Neuron (in vitro differentiated cells): ENCODE measurements around the gene PPP6R2.

Source experiments
- H2AFZ ChIP-seq: one replicate; pipeline ENCODE4 v1.6.1; 2013; ENCODE audit warnings: low read depth, mild to moderate bottlenecking, inconsistent platforms, low read length, moderate library complexity
- H3K27me3 ChIP-seq: one replicate; pipeline ENCODE4 v1.6.1; 2013; ENCODE audit warnings: low read length; ENCODE audit not compliant: insufficient read depth
- H3K36me3 ChIP-seq: one replicate; pipeline ENCODE4 v1.6.1; 2013; ENCODE audit warnings: low read length; ENCODE audit not compliant: insufficient read depth
- H3K4me1 ChIP-seq: one replicate; pipeline ENCODE4 v1.6.1; 2013; ENCODE audit warnings: low read length; ENCODE audit not compliant: insufficient read depth
- H3K4me3 ChIP-seq: 2 replicates; pipeline ENCODE4 v1.5.1; 2013; ENCODE audit warnings: mild to moderate bottlenecking, low read length, moderate library complexity
- H3K9me3 ChIP-seq: one replicate; pipeline ENCODE4 v1.6.1; 2013; ENCODE audit warnings: low read length

The PPP6R2 gene

DNA sequence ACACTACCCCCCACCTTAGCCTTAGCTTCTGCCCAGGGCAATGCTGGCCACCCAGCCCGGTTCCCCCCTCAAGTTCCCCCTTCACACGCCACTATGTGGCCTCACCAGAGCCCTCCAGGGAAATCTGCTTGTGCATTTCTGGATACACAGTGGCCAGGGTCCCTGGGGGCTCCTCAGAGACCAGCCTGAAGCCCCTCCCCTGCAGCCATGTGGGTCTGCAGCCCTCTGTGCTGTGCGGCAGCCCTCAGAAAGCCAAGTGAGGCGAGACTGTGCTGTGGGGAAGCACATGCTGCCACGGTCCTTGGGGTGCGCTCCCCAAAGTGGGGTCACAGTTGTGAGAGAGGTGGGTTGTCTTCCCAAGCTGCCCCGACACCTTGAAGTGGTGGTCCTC, 33.5 kb upstream of the PPP6R2 start:
- Histone ChIP-seq H3K4me3 (no peak overlapping the region), H3K27me3 (no peaks in the 10 kb centered on the region), H2AFZ (no peak overlapping the region), H3K36me3 (peaks cover 9% of the 10 kb centered on the region), H3K9me3 (no peaks in the 10 kb centered on the region), H3K4me1 (peaks cover 36% of the 10 kb centered on the region)

DNA sequence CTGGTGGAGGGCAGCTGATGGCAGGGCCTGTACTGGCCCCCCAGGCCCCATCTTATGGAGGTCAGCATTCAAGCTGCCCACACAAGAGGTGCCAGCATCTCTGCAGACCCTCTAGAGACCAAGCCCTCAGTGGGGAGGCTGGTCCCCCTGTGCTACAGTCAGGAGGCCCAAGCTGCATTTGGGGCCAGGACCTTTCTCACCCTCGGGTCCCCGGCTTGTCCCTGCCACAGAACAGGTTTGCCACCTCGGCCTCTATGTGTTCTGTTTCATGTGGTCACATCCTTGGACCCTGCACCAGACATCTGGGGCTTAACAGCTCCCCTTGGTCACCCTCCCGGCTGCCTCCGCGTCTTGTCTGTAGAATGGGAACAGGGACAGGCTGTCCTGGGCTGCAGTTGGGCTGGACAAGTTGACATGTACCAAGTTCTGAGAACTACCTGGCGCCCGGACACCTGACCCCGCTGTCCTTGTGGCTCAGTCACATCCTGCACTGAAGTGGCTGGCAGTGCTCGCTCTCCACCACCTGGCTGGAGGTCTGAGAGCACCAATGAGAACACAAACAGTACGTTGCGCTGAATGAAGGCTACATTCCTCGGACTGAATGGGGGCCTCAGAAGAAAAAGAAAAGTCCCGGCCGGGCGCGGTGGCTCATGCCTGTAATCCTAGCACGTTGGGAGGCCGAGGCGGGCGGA, 33.0 kb upstream of the PPP6R2 start:
- Histone ChIP-seq H3K36me3 (peaks cover 9% of the 10 kb centered on the region), H3K4me1 (peaks cover 30% of the 10 kb centered on the region), H3K4me3 (no peak overlapping the region), H3K27me3 (no peaks in the 10 kb centered on the region), H3K9me3 (no peaks in the 10 kb centered on the region), H2AFZ (no peak overlapping the region)

DNA sequence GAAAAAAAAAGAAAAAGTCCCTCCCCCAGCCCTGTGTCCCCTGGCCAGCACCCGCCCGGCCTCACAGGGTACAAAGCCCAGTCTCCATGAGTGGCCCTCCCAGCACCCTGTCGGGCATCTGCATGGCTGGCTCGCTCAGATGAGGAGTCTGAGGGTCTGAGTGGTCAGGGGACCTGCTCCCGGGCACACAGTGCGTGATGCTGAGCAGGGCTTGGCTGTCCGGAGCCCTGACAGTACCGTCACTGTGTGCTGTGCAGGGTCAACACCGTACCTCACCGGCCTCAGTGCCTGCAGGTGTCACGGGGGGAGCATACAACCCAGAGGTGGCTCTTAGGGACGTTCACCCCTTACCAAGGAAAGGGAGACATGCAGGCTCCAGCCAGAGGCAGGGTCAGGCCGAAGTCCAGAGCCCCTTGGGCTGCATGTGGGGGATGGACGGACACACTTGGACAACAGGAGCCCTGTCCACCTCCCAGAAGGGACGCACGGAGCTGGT, 32.1 kb upstream of the PPP6R2 start:
- H3K4me1 ChIP-seq: peaks cover 22% of the 10 kb centered on the region
- H3K4me3 ChIP-seq: no peak overlapping the region
- H2AFZ ChIP-seq: no peak overlapping the region
- no peaks in the 10 kb centered on the region for H3K27me3 ChIP-seq
- no peaks in the 10 kb centered on the region for H3K9me3 ChIP-seq
- H3K36me3 ChIP-seq: peaks cover 9% of the 10 kb centered on the region

DNA sequence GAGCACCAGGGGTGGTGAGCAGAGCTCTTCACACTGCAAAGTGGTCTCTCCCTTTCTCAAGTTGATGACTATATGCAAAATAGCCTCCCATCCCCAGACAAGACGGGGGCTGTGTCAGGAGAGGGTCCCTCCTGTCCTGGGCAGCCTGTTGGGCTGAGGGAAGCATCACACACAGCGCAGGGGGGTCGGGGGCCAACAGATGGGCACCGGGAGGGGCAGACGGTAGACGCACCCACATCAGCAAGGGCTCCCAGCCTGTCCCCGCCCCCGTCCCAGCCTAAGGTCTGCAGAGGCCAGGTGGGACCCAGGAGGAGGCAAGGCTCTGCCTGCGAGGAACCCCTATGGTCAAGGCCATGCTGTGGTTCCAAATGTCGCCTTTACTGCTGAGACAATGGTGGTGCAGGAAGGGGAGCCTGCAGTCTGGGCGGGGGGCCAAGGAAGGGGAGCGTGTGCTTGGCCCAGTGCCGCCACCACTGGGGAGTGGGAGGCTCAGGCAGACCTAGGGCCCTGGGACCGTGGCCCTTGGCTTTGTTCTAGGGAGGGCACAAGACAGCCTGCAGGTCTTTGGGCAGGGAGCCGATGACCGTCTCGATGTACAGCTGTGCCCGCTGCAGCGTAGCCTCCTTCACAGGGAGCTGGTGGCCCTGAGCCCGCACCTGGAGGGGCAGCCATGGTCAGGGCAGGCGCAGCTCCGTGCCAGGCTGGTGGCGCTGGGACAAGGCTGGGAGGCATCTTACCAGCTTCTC, 31.3 kb upstream of the PPP6R2 start:
- H3K27me3 ChIP-seq: no peaks in the 10 kb centered on the region
- peaks cover 9% of the 10 kb centered on the region for H3K36me3 ChIP-seq
- no peaks in the 10 kb centered on the region for H3K9me3 ChIP-seq
- H2AFZ ChIP-seq: no peak overlapping the region
- peaks cover 19% of the 10 kb centered on the region for H3K4me1 ChIP-seq
- H3K4me3 ChIP-seq: no peak overlapping the region

DNA sequence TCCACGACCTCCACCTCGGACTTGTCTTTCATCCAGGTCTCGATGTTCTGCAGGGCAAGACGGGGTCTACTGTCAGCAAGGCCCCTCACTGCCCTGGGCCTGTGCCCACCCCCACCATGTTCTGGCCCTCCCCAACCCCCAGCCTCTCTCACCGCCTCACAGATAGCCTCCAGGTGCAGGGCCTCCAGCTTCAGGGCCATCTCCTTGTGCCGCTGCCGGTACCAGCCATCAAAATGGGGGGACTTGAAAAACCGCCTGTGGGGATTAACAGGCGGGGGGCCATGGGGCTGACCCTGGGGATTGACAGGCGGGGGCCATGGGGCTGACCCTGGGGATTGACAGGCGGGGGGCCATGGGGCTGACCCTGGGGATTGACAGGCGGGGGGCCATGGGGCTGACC, 30.8 kb upstream of the PPP6R2 start:
- Histone ChIP-seq H3K4me3 (no peak overlapping the region), H2AFZ (no peak overlapping the region), H3K4me1 (peaks cover 19% of the 10 kb centered on the region), H3K9me3 (no peaks in the 10 kb centered on the region), H3K36me3 (peaks cover 9% of the 10 kb centered on the region), H3K27me3 (no peaks in the 10 kb centered on the region)

DNA sequence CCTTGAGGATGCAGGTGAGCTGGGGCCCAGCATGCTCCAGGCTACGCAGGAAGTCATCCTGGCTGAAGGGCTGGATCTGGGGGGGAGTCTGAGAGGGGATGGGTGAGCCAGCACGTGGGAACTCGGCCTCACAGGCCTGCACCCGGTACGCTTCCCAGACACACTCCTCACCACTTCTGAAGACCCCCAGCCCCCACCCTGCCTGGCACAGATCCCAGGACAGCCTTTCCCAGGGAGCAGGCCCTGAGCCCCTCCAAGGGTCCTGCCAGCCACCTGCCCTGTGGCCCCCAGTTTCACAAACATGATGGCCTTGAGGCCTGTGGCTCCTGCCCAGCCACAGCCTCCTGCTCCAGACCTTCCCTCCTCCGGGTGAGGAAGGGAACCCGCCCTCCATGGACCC, 30.1 kb upstream of the PPP6R2 start:
- Histone ChIP-seq H3K36me3 (peaks cover 9% of the 10 kb centered on the region), H3K9me3 (no peaks in the 10 kb centered on the region), H3K27me3 (no peaks in the 10 kb centered on the region), H2AFZ (no peak overlapping the region), H3K4me3 (no peak overlapping the region), H3K4me1 (peaks cover 16% of the 10 kb centered on the region)

DNA sequence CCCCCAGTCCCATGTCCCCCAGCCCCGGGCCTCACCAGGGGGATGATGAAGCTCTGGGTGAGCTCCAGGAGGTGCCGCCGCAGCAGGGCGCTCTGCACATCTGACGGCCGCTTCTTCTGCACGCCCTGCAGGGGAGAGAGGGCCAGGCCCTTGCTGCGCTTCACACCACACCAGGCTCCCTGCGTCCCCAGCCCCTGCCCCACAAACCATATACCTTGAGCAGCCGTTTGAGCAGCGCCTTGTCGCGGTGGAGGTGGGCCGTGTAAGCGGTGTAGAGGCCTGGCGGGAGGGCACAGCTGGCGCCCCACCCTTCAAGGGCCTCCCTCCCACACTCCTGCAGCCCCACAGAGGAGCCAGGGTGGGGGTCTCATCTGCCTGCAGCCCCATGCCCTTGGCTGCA, 29.5 kb upstream of the PPP6R2 start:
- H3K36me3 ChIP-seq: peaks cover 9% of the 10 kb centered on the region

DNA sequence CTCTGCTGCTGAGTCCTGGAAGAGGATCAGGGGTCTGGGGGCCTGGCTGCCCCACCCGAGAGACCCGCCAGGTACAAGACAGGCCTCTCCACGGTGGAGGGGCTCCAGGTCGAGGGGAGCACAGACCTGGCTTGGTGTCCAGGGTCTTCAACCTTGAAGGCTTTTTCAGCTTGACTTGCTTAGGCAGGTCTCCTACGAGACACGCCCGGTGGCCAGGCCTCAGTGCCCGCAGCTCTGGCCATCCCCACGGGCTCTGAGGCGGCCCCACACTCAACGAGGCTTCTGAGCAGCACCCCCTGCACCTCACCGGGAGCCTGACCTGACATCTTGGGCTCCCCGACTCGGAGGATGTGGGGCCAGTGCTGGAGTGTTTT, 29.1 kb upstream of the PPP6R2 start:
- H3K9me3 ChIP-seq: no peaks in the 10 kb centered on the region
- peaks cover 9% of the 10 kb centered on the region for H3K36me3 ChIP-seq
- H3K4me3 ChIP-seq: no peak overlapping the region
- no peak overlapping the region for H2AFZ ChIP-seq
- H3K4me1 ChIP-seq: peaks cover 6% of the 10 kb centered on the region
- H3K27me3 ChIP-seq: no peaks in the 10 kb centered on the region

More for the DNA sequence above, 29.5 kb upstream of the PPP6R2 start:
- H3K27me3 ChIP-seq: no peaks in the 10 kb centered on the region
- H2AFZ ChIP-seq: no peak overlapping the region
- H3K4me1 ChIP-seq: peaks cover 10% of the 10 kb centered on the region
- no peak overlapping the region for H3K4me3 ChIP-seq
- no peaks in the 10 kb centered on the region for H3K9me3 ChIP-seq

DNA sequence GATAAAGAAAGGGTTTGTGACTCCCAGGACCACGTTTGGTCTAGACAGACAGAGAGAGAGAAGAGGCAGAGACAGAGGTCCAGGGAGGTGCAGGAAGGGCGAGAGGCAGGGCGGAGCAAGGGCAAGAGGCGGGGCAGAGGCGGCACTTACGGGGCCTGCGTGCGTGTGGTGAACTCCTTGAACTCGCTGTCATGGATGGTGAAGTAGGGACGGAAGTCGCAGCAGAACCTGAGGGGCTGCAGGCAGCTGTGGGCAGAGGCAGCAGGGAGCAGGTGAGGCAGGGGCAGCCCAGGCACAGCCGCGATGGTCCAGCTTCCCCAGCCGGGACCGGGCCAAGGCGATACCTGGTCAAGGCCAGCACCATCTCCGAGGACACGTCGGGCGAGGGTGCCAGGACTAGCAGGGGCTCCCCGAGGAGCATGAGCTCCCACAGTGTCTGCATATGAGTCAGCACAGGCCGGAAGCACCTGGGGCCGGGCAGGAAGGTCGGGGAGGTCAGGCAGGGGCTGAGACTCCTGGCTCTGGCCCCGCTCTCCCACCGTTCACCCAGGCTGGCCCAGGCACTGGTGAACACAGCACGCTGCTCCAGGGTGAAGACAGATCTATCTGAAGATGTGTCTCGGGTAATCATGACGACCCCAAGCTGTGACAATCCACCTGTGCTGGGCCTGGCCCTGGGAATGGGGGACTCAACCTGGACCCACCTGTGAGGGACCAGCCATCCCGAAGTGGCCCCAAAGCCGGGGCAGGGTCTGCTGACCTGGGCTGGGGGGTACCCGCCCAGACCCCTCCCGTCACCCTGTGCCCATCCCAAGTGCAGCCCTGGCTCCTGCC, 28.5 kb upstream of the PPP6R2 start:
- Histone ChIP-seq H3K4me1 (no peaks in the 10 kb centered on the region), H3K4me3 (no peak overlapping the region), H3K27me3 (no peaks in the 10 kb centered on the region), H3K9me3 (no peaks in the 10 kb centered on the region), H3K36me3 (peaks cover 9% of the 10 kb centered on the region), H2AFZ (no peak overlapping the region)

DNA sequence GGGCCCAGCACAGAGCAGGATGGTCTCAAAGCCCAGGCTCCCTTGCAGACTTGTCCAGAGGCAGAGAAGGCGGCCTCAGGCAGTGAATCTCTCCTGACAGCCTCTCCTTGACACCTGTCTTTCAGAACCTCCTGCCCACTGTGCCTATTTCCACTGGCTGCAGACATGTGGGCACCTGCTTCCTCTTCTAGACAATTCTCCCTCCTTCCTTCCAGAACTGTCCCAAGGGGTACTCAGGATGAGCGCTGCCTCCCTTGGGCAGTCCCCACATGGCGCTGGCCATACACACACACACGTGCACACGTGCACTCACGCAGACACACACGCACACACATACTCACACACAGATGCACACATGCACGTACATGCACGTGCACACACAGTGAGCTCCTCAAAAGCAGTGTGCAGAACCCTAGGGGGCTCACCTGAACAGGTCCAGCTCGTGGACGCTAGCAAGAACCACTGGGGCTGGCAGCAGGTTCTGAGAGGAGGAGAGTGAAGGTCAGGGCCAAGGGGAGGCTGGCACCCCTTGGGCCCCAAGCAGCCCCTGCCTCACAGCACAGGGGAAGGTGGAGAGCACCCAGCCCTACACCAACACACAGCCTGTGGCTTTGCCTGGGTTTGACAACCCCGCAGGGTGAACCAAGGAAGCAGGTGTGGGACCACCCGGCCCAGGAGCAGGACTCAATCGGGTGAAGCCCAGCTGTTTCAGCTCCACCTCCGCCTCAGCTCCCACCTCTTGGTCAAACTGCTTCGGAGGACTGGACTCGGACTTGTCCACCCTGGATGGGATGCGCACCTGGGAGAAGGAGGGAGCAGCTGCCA, 27.6 kb upstream of the PPP6R2 start:
- peaks cover 9% of the 10 kb centered on the region for H3K36me3 ChIP-seq
- no peaks in the 10 kb centered on the region for H3K4me1 ChIP-seq
- no peaks in the 10 kb centered on the region for H3K27me3 ChIP-seq
- H3K9me3 ChIP-seq: no peaks in the 10 kb centered on the region
- no peak overlapping the region for H3K4me3 ChIP-seq
- no peak overlapping the region for H2AFZ ChIP-seq

DNA sequence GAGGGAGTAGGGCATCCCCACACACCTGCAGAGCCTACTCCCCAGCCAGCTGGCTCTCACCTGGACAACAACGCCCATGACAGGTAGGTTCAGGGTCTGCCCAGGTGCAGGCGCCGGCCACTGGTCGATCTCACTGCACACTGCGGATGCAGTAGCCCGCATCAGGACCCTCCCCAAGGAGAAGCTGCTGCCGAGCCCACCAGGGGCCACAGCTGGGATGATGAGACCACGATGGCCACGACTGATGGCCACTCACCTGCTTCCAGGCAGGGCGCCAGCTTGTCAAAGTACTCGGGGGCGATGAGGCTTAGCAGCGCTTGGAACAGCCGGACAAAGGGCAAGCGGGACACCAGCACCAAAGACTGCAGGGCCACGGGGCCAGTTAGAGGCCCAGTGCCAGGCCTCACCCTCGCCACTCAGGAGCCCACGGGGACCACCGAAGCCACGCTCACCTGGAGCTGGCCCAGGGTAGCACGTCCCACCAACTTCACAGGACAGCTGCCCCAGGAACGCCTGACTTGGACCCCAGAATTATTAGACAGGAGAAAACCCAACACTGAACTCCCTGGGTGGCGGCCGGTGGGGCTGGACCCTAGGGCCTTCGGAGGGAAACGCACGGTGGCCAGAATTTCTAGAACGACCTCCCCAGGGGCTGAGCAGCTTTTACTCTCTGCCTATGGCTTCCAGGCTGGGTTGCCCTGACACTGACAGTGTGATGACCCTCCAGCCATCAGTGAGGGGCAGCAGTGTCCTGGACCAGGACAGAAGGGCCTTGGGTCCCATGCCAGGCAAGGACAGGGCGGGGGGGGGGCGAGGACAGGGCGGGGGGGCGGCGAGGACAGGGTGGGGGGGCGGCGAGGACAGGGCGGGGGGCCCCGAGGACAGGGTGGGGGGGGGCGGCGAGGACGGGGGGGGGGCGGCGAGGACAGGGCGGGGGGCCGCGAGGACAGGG, 26.7 kb upstream of the PPP6R2 start:
- H2AFZ ChIP-seq: no peak overlapping the region
- H3K4me1 ChIP-seq: no peaks in the 10 kb centered on the region
- no peaks in the 10 kb centered on the region for H3K9me3 ChIP-seq
- no peaks in the 10 kb centered on the region for H3K27me3 ChIP-seq
- no peak overlapping the region for H3K4me3 ChIP-seq
- H3K36me3 ChIP-seq: peaks cover 9% of the 10 kb centered on the region

DNA sequence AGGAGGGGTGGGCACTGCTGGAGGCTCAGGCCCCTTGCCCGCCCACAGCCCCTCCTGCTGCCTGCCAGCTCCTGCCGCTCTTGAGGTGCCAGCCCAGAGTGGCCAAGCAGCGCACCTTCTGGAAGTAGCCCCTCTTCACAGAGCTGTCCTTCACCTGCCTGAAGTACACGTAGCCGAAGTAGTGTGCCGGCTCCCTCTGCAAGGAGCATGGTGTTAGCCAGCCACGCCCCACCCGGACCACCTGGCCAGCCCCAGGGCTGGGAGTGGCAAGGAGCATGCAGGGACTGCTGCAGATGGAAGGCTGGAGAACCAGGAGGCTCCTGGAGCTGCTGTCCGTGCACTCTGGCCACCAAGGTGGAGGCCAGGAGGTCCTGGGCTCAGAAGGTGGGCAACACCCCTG, 25.9 kb upstream of the PPP6R2 start:
- no peak overlapping the region for H3K4me3 ChIP-seq
- no peak overlapping the region for H2AFZ ChIP-seq
- peaks cover 5% of the 10 kb centered on the region for H3K36me3 ChIP-seq
- no peaks in the 10 kb centered on the region for H3K27me3 ChIP-seq
- H3K4me1 ChIP-seq: no peaks in the 10 kb centered on the region
- no peaks in the 10 kb centered on the region for H3K9me3 ChIP-seq
